SH-SY5Y (cell line): ENCODE data around the gene PPP1R12B.

Source experiments
- GATA2 ChIP-seq: IDR thresholded peaks from 2 replicates; pipeline ENCODE4 v1.6.1; 2011; ENCODE audit warnings: mild to moderate bottlenecking, low read depth, low read length
- GATA3 ChIP-seq: IDR thresholded peaks from 2 replicates; pipeline ENCODE4 v1.6.1; 2011; ENCODE audit warnings: low read depth, mild to moderate bottlenecking, low read length, moderate library complexity

GRCh38 chr1:202348509-202349205, at the start of gene PPP1R12B:
- no peak for TF ChIP-seq GATA3
- no peak for TF ChIP-seq GATA2
